Measurements from ENCODE around the gene KCTD1.

- TF ChIP-seq CTCF (IDR thresholded peaks at IDR 0.05) = no peak
- TF ChIP-seq POLR2A (IDR thresholded peaks at IDR 0.05) = no peak
Measured at GRCh38 chr18:26450989-26451682, 97.2 kb downstream of the KCTD1 start.

Measured in body of pancreas (tissue), 4 donors.